Transverse colon (tissue), 4 donors: ENCODE data around the gene HLA-DQA1. TPM values are rescaled to one million over a fixed set of nuclear protein-coding genes. Genes with fewer than 3 reads are reported as not detected.

ENCODE experiments used
- DNase-seq: peaks from one replicate; pipeline ENCODE4 v3.0.0-alpha.2; 2019
- H3K27ac ChIP-seq, 4 donors: fragments of 200-600 bp; sonication (generic); 2 replicates each; pipeline ENCODE4 v1.5.1; 2016 to 2018; ENCODE audit warnings: inconsistent platforms in 4 of 4
- H3K27me3 ChIP-seq: fragments of 200-600 bp; sonication (generic); 2 replicates; pipeline ENCODE4 v1.5.1; 2017; ENCODE audit warnings: inconsistent platforms
- H3K36me3 ChIP-seq, 4 donors: fragments of 200-600 bp; sonication (generic); 2 replicates each; pipeline ENCODE4 v1.5.1; 2017 to 2019; ENCODE audit warnings: inconsistent platforms in 4 of 4
- H3K4me1 ChIP-seq, 4 donors: fragments of 200-600 bp; sonication (generic); 2 replicates each; pipeline ENCODE4 v1.5.1; 2017 to 2020; ENCODE audit warnings: inconsistent platforms in 4 of 4
- H3K4me3 ChIP-seq, 4 donors: fragments of 200-600 bp; sonication (generic); 1 replicate in 1 of 4; 2 replicates in 3 of 4; pipeline versions ENCODE4 v1.5.1 to v1.6.1; 2017 to 2019; ENCODE audit warnings: inconsistent platforms in 4 of 4
- H3K9me3 ChIP-seq, 2 donors: fragments of 200-600 bp; sonication (generic); 2 replicates each; pipeline ENCODE4 v1.5.1; 2017 to 2019; ENCODE audit warnings: inconsistent platforms in 2 of 2
- CTCF ChIP-seq, 5 experiments: fragments of 200-600 bp in 3 of 5; fragments of 450-650 bp in 2 of 5; sonication (generic) in 3 of 5; IDR thresholded peaks; 1 replicate in 2 of 5; 2 replicates in 3 of 5; pipeline ENCODE4 v1.5.1; 2016 to 2017; ENCODE audit warnings: antibody characterized with exemption in 5 of 5, inconsistent platforms in 3 of 5, mild to moderate bottlenecking in 2 of 5, moderate library complexity in 1 of 5
- EP300 ChIP-seq: sonication (generic); formaldehyde crosslinking; IDR thresholded peaks from one replicate; pipeline ENCODE4 v1.6.1; 2017; ENCODE audit warnings: antibody characterized with exemption, low read depth
- POLR2A ChIP-seq: fragments of 450-650 bp; IDR thresholded peaks from one replicate; pipeline ENCODE4 v1.6.1; 2016; ENCODE audit warnings: antibody characterized with exemption, mild to moderate bottlenecking, moderate library complexity
- POLR2AphosphoS5 ChIP-seq, 3 donors: sonication (generic); formaldehyde crosslinking; IDR thresholded peaks; one replicate each; pipeline ENCODE4 v1.6.1; 2016; ENCODE audit warnings: antibody characterized with exemption in 3 of 3
- WGBS, 2 donors: methylation state at CpG; one replicate each; pipeline ENCODE4 v1.1.5; 2018; ENCODE audit warnings: low coverage in 1 of 2; 5-methylcytosine and 5-hydroxymethylcytosine counted together
- in situ Hi-C, 4 donors: fragments of 200-750 bp; cut with MboI; loops; one replicate each; pipeline versions ENCODE4 v1.15.0 to v1.15.1; 2017; ENCODE audit warnings: low sequenced_read_pairs in 3 of 4, low pct_ligation_motif_present in 1 of 4, low pct_unique_long_range_greater_than_20kb in 1 of 4
- intact Hi-C: fragments of 100-400 bp; cut with DNase I; formaldehyde crosslinking; loops from one replicate; pipeline ENCODE4 v1.15.1; 2023; ENCODE audit warnings: low total_unique reads
- total RNA-seq, 4 donors: library from RNA; depleted of rRNA; stranded (reverse); fragments of >200 nt; gene quantifications; one replicate each; pipeline ENCODE4 v1.1.0, GENCODE V29; 2016

The HLA-DQA1 gene
- total RNA-seq, 4 donors from 2014 or later: 0.41 to 4.5 (median 3.2) TPM; not detected in 1

DNA sequence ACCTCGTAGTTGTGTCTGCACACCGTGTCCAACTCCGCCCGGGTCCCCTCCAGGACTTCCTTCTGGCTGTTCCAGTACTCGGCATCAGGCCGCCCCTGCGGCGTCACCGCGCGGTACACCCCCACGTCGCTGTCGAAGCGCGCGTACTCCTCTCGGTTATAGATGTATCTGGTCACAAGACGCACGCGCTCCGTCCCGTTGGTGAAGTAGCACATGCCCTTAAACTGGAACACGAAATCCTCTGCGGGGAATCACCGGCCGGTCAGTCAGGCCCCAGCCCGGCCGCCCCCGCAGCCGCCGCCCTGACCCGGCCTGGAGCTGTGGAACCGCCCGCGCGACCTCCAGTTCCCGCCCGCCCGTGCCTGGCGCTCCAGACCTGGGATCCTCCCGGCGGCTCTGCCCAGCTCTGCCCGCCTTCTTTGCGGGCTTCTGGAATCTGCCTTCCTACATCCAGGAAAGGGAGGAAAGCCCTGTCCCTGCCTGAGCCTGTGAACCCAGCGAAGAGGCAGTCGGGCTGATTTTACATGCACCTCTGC is 27.7 kb downstream of the HLA-DQA1 start:
- Histone ChIP-seq H3K4me3 (no peak overlapping the region), H3K36me3 (no peaks in the 10 kb centered on the region), H3K27me3 (peaks cover 3% of the 10 kb centered on the region), H3K4me1 (no peaks in the 10 kb centered on the region), H3K9me3 (no peaks in the 10 kb centered on the region), H3K27ac (no peak overlapping the region)
- WGBS, 2 donors: 30% methylated on average over 20 of the region's 47 CpGs; no CpG with 5 or more reads in 1 of the 2 donors
- peak; percentile 40 for DNase-seq
- in situ Hi-C loops: loop anchor here in 3 of 4 donors (5.0 kb wide), 1 partner anchor 97 kb away; the partner anchor contains the start of gene HLA-DQB2 (in 3 of the 3)
- intact Hi-C loops: loop anchor here (2.0 kb wide), 1 partner anchor 96 kb away; no protein-coding TSS in a partner anchor
- no peak for TF ChIP-seq POLR2AphosphoS5 (IDR thresholded peaks at IDR 0.05)
- no peak for TF ChIP-seq CTCF (IDR thresholded peaks at IDR 0.05)
- TF ChIP-seq EP300: no peak
- TF ChIP-seq POLR2A: no peak

GRCh38 chr6:32665661-32666060 is 28.5 kb downstream of the HLA-DQA1 start:
- DNase-seq: no peak
- Histone ChIP-seq H3K4me1 (no peaks in the 10 kb centered on the region), H3K27ac (no peak overlapping the region), H3K9me3 (no peaks in the 10 kb centered on the region), H3K27me3 (peaks cover 3% of the 10 kb centered on the region), H3K4me3 (no peak overlapping the region), H3K36me3 (no peaks in the 10 kb centered on the region)
- in situ Hi-C loops (no loop called here), intact Hi-C loops (loop anchor here (2.0 kb wide), 1 partner anchor 95 kb away; no protein-coding TSS in a partner anchor)
- WGBS, 2 donors: 15 to 18% methylated on average over 2 to 3 of the region's 3 CpGs
- TF ChIP-seq EP300: no peak
- no peak for TF ChIP-seq POLR2A
- no peak for TF ChIP-seq POLR2AphosphoS5 (IDR thresholded peaks at IDR 0.05)
- no peak for TF ChIP-seq CTCF (IDR thresholded peaks at IDR 0.05)

DNA sequence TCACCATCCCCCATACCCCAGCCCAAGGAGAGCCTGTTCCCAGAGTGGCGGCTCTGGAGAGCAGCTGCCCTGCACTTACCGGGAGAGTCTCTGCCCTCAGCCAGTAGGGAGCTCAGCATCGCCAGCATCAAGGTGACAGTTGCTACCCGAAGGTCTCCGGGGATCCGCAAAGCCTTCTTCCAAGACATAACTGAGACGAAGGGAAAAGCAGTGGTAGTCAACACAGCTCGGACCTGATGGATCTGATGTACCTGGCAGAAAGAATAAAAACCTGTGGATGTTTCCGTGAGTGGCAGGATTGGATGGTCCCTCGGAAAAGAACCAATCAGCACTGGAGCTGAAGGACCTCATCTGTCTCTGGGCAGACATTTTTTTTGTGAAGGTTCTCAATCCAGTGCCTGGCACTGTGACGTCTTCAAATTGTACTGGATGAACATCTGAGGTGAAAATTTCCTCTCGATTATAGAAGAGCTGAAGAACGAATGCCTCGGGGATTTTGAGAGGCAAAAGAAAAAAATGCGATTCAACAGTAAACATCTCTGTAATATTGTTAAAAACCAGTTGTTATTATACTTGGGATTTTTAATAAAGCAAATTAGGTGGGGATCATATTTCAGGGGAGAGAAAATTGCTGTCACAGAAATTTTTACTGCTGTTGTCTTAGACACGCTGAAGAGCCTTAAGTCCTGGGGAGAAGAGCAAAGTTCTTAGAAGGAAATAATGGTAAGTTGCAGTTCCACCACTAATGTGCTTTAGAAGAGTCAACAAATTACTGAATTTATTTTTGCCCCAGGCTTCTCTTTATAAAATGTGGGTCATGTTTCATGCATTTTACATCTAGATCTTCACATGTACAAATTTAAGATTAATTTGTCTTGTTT is 29.5 kb downstream of the HLA-DQA1 start, which contains the start of gene HLA-DQB1:
HLA-DQB1 (minus strand) TSS at position 238 of the 881 bp plus-strand sequence; CDS start at position 188, 50 bp downstream.
- H3K27ac ChIP-seq: no peak within 1 kb of the TSS
- H3K27me3 ChIP-seq: peaks cover 3% of the 10 kb centered on the region
- no peak for DNase-seq
- WGBS, 2 donors: 9 to 12% methylated on average over 5 to 16 of the region's 16 CpGs
- H3K4me3 ChIP-seq: no peak within 1 kb of the TSS
- H3K4me1 ChIP-seq: no peaks in the 10 kb centered on the region
- peaks cover 0 to 4% of the 10 kb centered on the region in 2 donors for H3K9me3 ChIP-seq
- no peak for TF ChIP-seq CTCF (IDR thresholded peaks at IDR 0.05)
- TF ChIP-seq POLR2AphosphoS5 (IDR thresholded peaks at IDR 0.05): peak in 1 of 3 donors; percentile 49
- TF ChIP-seq EP300: no peak
- TF ChIP-seq POLR2A: peak; percentile 27
- no peaks in the 10 kb centered on the region for H3K36me3 ChIP-seq
- in situ Hi-C loops (no loop called here), intact Hi-C loops (no loop called here)

- intact Hi-C loops: no loop called here
- WGBS, 2 donors: 0 to 24% methylated on average over 1 to 5 of the region's 5 CpGs
- Histone ChIP-seq H3K27ac (no peak overlapping the region), H3K27me3 (peaks cover 3% of the 10 kb centered on the region), H3K4me1 (no peaks in the 10 kb centered on the region), H3K36me3 (no peaks in the 10 kb centered on the region), H3K9me3 (peaks cover 0 to 8% of the 10 kb centered on the region in 2 donors), H3K4me3 (no peak overlapping the region)
- no peak for TF ChIP-seq CTCF (IDR thresholded peaks at IDR 0.05)
- TF ChIP-seq EP300: no peak
- no peak for TF ChIP-seq POLR2A
- no peak for TF ChIP-seq POLR2AphosphoS5 (IDR thresholded peaks at IDR 0.05)
- in situ Hi-C loops: no loop called here
- DNase-seq: peak; percentile 26
These were observed 31.1 kb downstream of the HLA-DQA1 start for GRCh38 chr6:32668226-32668747.
